ENCODE data around the gene ZNF394. TPM values are rescaled to one million over a fixed set of nuclear protein-coding genes. Genes with fewer than 3 reads are reported as not detected.

Gene ZNF394
- total RNA-seq, 2 experiments from 2014 or later, result 24.8 to 26.3 TPM

GRCh38 chr7:99451936-99452335, 48.1 kb downstream of the ZNF394 start:
- Mint-ChIP-seq H3K36me3 (ENCODE audit: low read depth) (peaks cover 38% of the 10 kb centered on the region), H3K27ac (no peak overlapping the region)

GRCh38 chr7:99449326-99449725, 50.8 kb downstream of the ZNF394 start:
- Mint-ChIP-seq H3K27me3 (no peaks in the 10 kb centered on the region), H3K4me3 (no peak overlapping the region), H3K9me3 (ENCODE audit: low read depth) (no peaks in the 10 kb centered on the region), H3K36me3 (ENCODE audit: low read depth) (peaks cover 51% of the 10 kb centered on the region), H3K4me1 (no peaks in the 10 kb centered on the region), H3K27ac (peak overlapping the region; percentile 37)
- DNase-seq (no peak), ATAC-seq (no peak)
- ChIA-PET POLR2A (interaction anchor here (0.6 kb wide), 1 partner anchor 86 kb away, joined by 3 read pairs; no protein-coding TSS in a partner anchor), CTCF (interaction anchor here (0.6 kb wide), 1 partner anchor 392 kb away, joined by 4 read pairs; no protein-coding TSS in a partner anchor)
- intact Hi-C loops (cut with DNase I, micrococcal nuclease), result no loop called here

More at GRCh38 chr7:99451936-99452335, 48.1 kb downstream of the ZNF394 start:
- CTCF ChIA-PET, result interaction anchor here (1.7 kb wide), 1 partner anchor 13 kb away, joined by 4 read pairs; no protein-coding TSS in a partner anchor
- ATAC-seq (no peak), DNase-seq (no peak)
- H3K4me3 Mint-ChIP-seq, result no peak overlapping the region
- POLR2A ChIA-PET, result no interaction called here
- intact Hi-C loops (cut with DNase I, micrococcal nuclease), result no loop called here
- H3K4me1 Mint-ChIP-seq, result no peaks in the 10 kb centered on the region
- no peaks in the 10 kb centered on the region for H3K9me3 Mint-ChIP-seq (ENCODE audit: low read depth)
- no peaks in the 10 kb centered on the region for H3K27me3 Mint-ChIP-seq

- Mint-ChIP-seq H3K9me3 (ENCODE audit: low read depth) (no peaks in the 10 kb centered on the region), H3K4me3 (no peak overlapping the region), H3K36me3 (ENCODE audit: low read depth) (peaks cover 50% of the 10 kb centered on the region), H3K27me3 (no peaks in the 10 kb centered on the region), H3K27ac (no peak overlapping the region), H3K4me1 (no peaks in the 10 kb centered on the region)
- ATAC-seq (no peak), DNase-seq (no peak)
- POLR2A ChIA-PET, result interaction anchor here (0.6 kb wide), 1 partner anchor 86 kb away, joined by 3 read pairs; no protein-coding TSS in a partner anchor
- intact Hi-C loops (cut with DNase I, micrococcal nuclease), result no loop called here
- CTCF ChIA-PET, result interaction anchor here (0.6 kb wide), 1 partner anchor 392 kb away, joined by 4 read pairs; no protein-coding TSS in a partner anchor
These were observed 51.2 kb downstream of the ZNF394 start for GRCh38 chr7:99448855-99449254.

- CTCF ChIA-PET, result interaction anchor here (0.5 to 0.7 kb wide), 2 partner anchors 39 to 1257 kb away, joined by 3 read pairs; no protein-coding TSS in a partner anchor
- POLR2A ChIA-PET, result no interaction called here
- intact Hi-C loops (cut with DNase I, micrococcal nuclease), result no loop called here
- ATAC-seq (no peak), DNase-seq (peak; percentile 27)
- Mint-ChIP-seq H3K27me3 (no peaks in the 10 kb centered on the region), H3K4me1 (peaks cover 3% of the 10 kb centered on the region), H3K36me3 (ENCODE audit: low read depth) (peaks cover 53% of the 10 kb centered on the region), H3K9me3 (ENCODE audit: low read depth) (no peaks in the 10 kb centered on the region), H3K27ac (no peak overlapping the region), H3K4me3 (no peak overlapping the region)
These were observed 52.1 kb downstream of the ZNF394 start for GRCh38 chr7:99447943-99448342.

- H3K36me3 Mint-ChIP-seq (ENCODE audit: low read depth), result peaks cover 59% of the 10 kb centered on the region
- no peak overlapping the region for H3K27ac Mint-ChIP-seq
- no peaks in the 10 kb centered on the region for H3K9me3 Mint-ChIP-seq (ENCODE audit: low read depth)
- H3K27me3 Mint-ChIP-seq, result no peaks in the 10 kb centered on the region
- ChIA-PET CTCF (interaction anchor here (0.6 to 0.7 kb wide), 2 partner anchors 420 to 533 kb away, joined by 3 to 5 read pairs; no protein-coding TSS in a partner anchor), POLR2A (interaction anchor here (0.6 kb wide), 1 partner anchor 9 kb away, joined by 3 read pairs; no protein-coding TSS in a partner anchor)
- peaks cover 11% of the 10 kb centered on the region for H3K4me1 Mint-ChIP-seq
- DNase-seq (no peak), ATAC-seq (no peak)
- intact Hi-C loops (cut with DNase I, micrococcal nuclease), result no loop called here
- no peak overlapping the region for H3K4me3 Mint-ChIP-seq
These were observed 54.0 kb downstream of the ZNF394 start for GRCh38 chr7:99446096-99446495.

Other genes starting within 250 kb of the ZNF394 start
- not detected for gene MYH16, start 227.4 kb downstream of the ZNF394 start, total RNA-seq
- 10 to 100 TPM; 52.3 to 65.6 TPM for gene ARPC1A, start 174.4 kb downstream of the ZNF394 start, total RNA-seq
- gene ARPC1B, start 125.6 kb downstream of the ZNF394 start, total RNA-seq, result 100 to 1,000 TPM; 318 to 326 TPM
- 100 to 1,000 TPM; 171 TPM for gene PDAP1, start 91.7 kb downstream of the ZNF394 start, total RNA-seq
- 100 to 1,000 TPM; 140 to 190 TPM for gene BUD31, start 91.3 kb downstream of the ZNF394 start, total RNA-seq
- 1 to 10 TPM; 4.7 to 7.7 TPM for gene PTCD1, start 61.5 kb downstream of the ZNF394 start, total RNA-seq
- gene CPSF4, start 61.3 kb downstream of the ZNF394 start, total RNA-seq, result 10 to 100 TPM; 56.1 to 57.9 TPM
- gene ATP5MF, start 34.1 kb downstream of the ZNF394 start, total RNA-seq, result 100 to 1,000 TPM; 342 to 386 TPM
- 10 to 100 TPM; 18.2 to 18.9 TPM for gene ZNF789, start 27.4 kb downstream of the ZNF394 start, total RNA-seq
- 10 to 100 TPM; 10.1 to 12.1 TPM for gene ZKSCAN5, start 4.4 kb upstream of the ZNF394 start, total RNA-seq
- 1 to 10 TPM; 4.9 to 5.5 TPM for gene FAM200A, start 51.8 kb upstream of the ZNF394 start, total RNA-seq
- 10 to 100 TPM; 51.1 to 52.0 TPM for gene ZNF655, start 58.4 kb upstream of the ZNF394 start, total RNA-seq
- under 1 TPM; 0.57 to 0.58 TPM for gene TMEM225B, start 98.0 kb upstream of the ZNF394 start, total RNA-seq
- 10 to 100 TPM; 20.5 to 25.2 TPM for gene ZSCAN25, start 116.7 kb upstream of the ZNF394 start, total RNA-seq
- gene CYP3A5, start 179.7 kb upstream of the ZNF394 start, total RNA-seq, result not detected
- not detected for gene CYP3A7, start 234.9 kb upstream of the ZNF394 start, total RNA-seq